ENCODE results near the gene LRP5. TPM values are rescaled to one million over a fixed set of nuclear protein-coding genes. Genes with fewer than 3 reads are reported as not detected.

LRP5 gene
- total and polyA plus RNA-seq, 7 donors = 18.0 to 63.1 (median 28.9) TPM

DNA sequence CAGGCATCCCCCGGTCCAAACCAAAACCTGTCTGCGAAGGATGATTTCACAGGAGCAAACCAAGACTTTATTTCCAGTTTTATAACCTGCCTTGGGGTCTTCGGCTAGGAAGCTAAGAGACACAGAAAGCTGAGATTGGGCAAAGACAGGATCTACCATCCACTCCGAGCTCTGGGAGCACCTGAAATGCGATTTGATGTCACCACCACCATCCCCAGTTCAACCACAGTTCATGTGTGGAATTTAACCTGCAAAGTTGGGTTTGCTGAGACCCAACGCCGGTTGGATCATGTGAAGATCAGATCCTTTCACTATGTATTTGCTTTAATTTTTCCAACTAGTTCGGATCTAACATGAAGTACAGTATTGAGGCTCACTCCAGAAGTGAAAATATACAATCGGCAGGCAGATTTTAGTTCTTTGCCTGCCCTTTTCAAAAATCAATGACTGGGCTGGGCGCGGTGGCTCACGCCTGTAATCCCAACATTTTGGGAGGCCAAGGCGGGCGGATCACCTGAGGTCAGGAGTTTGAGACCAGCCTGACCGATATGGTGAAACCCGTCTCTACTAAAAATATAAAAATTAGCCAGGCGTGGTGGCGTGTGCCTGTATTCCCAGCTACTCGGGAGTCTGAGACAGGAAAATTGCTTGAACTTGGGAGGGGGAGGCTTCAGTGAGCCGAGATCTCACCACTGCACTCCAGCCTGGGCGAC, 39.2 kb upstream of the LRP5 start:
- Histone ChIP-seq H3K27me3 (no peaks in the 10 kb centered on the region), H3K27ac (peak overlapping the region; percentile 93 to 97 (median 94)), H3K4me3 (peak overlapping the region in 2 of 4 donors; percentile 63 to 76), H3K4me1 (peaks cover 0 to 37% (median 32%) of the 10 kb centered on the region in 4 donors), H3K9me3 (no peaks in the 10 kb centered on the region), H3K36me3 (no peaks in the 10 kb centered on the region)
- TF ChIP-seq, protein P1, sequence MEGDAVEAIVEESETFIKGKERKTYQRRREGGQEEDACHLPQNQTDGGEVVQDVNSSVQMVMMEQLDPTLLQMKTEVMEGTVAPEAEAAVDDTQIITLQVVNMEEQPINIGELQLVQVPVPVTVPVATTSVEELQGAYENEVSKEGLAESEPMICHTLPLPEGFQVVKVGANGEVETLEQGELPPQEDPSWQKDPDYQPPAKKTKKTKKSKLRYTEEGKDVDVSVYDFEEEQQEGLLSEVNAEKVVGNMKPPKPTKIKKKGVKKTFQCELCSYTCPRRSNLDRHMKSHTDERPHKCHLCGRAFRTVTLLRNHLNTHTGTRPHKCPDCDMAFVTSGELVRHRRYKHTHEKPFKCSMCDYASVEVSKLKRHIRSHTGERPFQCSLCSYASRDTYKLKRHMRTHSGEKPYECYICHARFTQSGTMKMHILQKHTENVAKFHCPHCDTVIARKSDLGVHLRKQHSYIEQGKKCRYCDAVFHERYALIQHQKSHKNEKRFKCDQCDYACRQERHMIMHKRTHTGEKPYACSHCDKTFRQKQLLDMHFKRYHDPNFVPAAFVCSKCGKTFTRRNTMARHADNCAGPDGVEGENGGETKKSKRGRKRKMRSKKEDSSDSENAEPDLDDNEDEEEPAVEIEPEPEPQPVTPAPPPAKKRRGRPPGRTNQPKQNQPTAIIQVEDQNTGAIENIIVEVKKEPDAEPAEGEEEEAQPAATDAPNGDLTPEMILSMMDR (IDR thresholded peaks at IDR 0.05) = no peak
- TF ChIP-seq POLR2AphosphoS5 (IDR thresholded peaks at IDR 0.05) (no peak), POLR2A (IDR thresholded peaks at IDR 0.05) (no peak), EP300 (IDR thresholded peaks at IDR 0.05) (no peak)
- intact Hi-C loops (cut with DNase I) = loop anchor here (5.0 kb wide), 1 partner anchor 39 kb away; the partner anchor contains the start of gene LRP5
- DNase-seq = no peak
- 89 to 93% methylated on average over 21 of the region's 21 CpGs for WGBS, 2 donors

DNA sequence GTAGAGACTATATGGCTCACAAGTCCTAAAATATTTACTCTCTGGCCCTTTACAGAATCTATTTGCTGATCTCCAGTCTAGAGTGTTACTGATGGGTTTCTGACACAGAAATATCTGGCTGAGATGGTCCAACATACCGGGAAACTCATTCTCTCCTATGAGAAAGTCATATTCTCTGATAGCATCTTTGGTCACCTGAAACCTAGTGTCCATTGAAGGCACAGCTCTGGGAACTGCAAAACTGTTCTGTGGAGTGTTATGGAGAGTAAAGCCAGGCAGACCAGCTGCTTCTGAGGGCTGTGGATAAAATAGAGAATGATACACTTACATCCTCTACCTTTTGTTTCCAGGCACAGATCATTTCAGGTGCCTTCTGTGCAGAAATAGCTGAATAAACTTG, 38.1 kb upstream of the LRP5 start:
- WGBS, 2 donors = 94 to 95% methylated on average over 1 of the region's 1 CpG
- H3K9me3 ChIP-seq = no peaks in the 10 kb centered on the region

DNA sequence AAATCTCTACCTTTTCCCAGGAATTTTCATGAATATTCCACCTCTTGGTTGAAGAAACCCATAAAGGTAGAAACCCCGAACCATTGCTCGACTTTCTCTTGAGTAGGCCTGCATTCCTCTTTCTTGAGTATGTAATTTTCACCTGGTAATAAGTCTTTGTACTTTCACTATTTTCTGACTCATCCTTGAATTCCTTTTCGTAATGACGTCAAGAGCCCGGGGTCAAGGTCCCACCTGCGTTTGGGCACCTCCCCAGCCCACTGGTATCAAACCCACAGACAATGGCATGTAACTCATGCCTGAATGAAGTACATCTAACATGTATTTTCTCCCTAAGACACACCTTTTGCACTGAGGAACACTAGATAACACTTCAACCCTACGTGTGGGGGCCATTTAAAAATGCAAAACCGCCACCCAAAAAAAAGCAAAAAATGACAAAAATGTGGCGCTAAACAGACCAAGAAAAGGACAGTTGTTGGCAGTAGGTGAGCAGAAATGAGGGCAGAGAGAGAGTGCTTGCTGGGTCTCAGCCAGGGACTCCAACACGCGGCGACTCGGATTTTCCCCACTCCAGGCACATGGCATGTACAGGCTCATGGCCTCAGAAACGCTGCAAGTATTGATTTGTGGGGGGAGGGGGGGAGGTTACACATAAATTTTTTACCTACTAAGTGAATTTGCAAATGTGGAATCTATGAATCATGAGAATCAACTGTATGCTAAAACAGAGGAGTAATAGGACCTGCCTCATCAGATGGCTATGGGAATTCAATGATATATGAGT, 36.5 kb upstream of the LRP5 start:
- H3K27ac ChIP-seq = no peak overlapping the region
- no peak for TF ChIP-seq POLR2A (IDR thresholded peaks at IDR 0.05)
- TF ChIP-seq, protein P1 (IDR thresholded peaks at IDR 0.05) = no peak
- TF ChIP-seq POLR2AphosphoS5 (IDR thresholded peaks at IDR 0.05) = no peak
- TF ChIP-seq EP300 (IDR thresholded peaks at IDR 0.05) = no peak
- H3K9me3 ChIP-seq = no peaks in the 10 kb centered on the region
- H3K27me3 ChIP-seq = no peaks in the 10 kb centered on the region
- intact Hi-C loops (cut with DNase I) = no loop called here
- DNase-seq = no peak
- no peak overlapping the region for H3K4me3 ChIP-seq
- 91 to 93% methylated on average over 14 of the region's 14 CpGs for WGBS, 2 donors
- H3K36me3 ChIP-seq = no peaks in the 10 kb centered on the region
- H3K4me1 ChIP-seq = peaks cover 0 to 17% (median 11%) of the 10 kb centered on the region in 4 donors

More for the DNA sequence above, 38.1 kb upstream of the LRP5 start:
- Histone ChIP-seq H3K4me1 (peaks cover 0 to 33% (median 28%) of the 10 kb centered on the region in 4 donors), H3K27ac (no peak overlapping the region), H3K4me3 (no peak overlapping the region), H3K36me3 (no peaks in the 10 kb centered on the region), H3K27me3 (no peaks in the 10 kb centered on the region)
- no peak for DNase-seq
- TF ChIP-seq, protein P1 (IDR thresholded peaks at IDR 0.05) = no peak
- no peak for TF ChIP-seq EP300 (IDR thresholded peaks at IDR 0.05)
- TF ChIP-seq POLR2AphosphoS5 (IDR thresholded peaks at IDR 0.05) = no peak
- no peak for TF ChIP-seq POLR2A (IDR thresholded peaks at IDR 0.05)
- intact Hi-C loops (cut with DNase I) = loop anchor here (5.0 kb wide), 1 partner anchor 38 kb away; the partner anchor contains the start of gene LRP5

DNA sequence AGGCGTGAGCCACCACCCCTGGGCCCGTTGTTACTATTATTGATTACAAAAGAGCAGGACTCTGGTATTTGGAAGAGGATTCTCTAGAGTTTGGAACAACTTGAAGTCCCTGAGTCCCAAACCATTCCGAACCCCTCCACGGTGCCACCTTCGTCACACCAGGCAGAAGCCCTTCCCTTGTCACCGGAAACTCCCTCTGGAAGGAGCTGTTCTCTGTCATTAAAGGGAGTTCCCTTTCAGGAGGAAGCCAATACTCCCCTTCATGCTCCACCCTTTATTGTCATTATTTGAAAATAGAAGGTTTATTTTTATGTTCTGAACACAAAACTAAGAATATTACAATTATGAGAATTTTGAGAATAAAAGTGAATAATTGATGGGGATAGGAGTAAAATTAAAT, 35.5 kb upstream of the LRP5 start:
- H3K4me1 ChIP-seq = peaks cover 0 to 12% (median 7%) of the 10 kb centered on the region in 4 donors
- no peak for DNase-seq
- intact Hi-C loops (cut with DNase I) = no loop called here
- TF ChIP-seq, protein P1 (IDR thresholded peaks at IDR 0.05) = no peak
- TF ChIP-seq POLR2A (IDR thresholded peaks at IDR 0.05) (no peak), EP300 (IDR thresholded peaks at IDR 0.05) (no peak), POLR2AphosphoS5 (IDR thresholded peaks at IDR 0.05) (no peak)
- H3K27me3 ChIP-seq = no peaks in the 10 kb centered on the region
- no peaks in the 10 kb centered on the region for H3K36me3 ChIP-seq
- no peak overlapping the region for H3K27ac ChIP-seq
- 82 to 90% methylated on average over 6 of the region's 6 CpGs for WGBS, 2 donors
- H3K4me3 ChIP-seq = no peak overlapping the region
- no peaks in the 10 kb centered on the region for H3K9me3 ChIP-seq
